GM18907 (cell line): ENCODE data around the gene KDM3B.
"Not testable (repeated sequence)": the region's sequence is repeated elsewhere in the genome, so short reads cannot be mapped to it uniquely, and the experiment has no call there.

Experiments used
- ATAC-seq: cut with Tn5 transposase; IDR thresholded peaks from one replicate; pipeline ENCODE4 v1.9.1; 2021; ENCODE audit warnings: mild to moderate bottlenecking, moderate library complexity; ENCODE audit not compliant: unreplicated experiment

KDM3B gene, protein sequence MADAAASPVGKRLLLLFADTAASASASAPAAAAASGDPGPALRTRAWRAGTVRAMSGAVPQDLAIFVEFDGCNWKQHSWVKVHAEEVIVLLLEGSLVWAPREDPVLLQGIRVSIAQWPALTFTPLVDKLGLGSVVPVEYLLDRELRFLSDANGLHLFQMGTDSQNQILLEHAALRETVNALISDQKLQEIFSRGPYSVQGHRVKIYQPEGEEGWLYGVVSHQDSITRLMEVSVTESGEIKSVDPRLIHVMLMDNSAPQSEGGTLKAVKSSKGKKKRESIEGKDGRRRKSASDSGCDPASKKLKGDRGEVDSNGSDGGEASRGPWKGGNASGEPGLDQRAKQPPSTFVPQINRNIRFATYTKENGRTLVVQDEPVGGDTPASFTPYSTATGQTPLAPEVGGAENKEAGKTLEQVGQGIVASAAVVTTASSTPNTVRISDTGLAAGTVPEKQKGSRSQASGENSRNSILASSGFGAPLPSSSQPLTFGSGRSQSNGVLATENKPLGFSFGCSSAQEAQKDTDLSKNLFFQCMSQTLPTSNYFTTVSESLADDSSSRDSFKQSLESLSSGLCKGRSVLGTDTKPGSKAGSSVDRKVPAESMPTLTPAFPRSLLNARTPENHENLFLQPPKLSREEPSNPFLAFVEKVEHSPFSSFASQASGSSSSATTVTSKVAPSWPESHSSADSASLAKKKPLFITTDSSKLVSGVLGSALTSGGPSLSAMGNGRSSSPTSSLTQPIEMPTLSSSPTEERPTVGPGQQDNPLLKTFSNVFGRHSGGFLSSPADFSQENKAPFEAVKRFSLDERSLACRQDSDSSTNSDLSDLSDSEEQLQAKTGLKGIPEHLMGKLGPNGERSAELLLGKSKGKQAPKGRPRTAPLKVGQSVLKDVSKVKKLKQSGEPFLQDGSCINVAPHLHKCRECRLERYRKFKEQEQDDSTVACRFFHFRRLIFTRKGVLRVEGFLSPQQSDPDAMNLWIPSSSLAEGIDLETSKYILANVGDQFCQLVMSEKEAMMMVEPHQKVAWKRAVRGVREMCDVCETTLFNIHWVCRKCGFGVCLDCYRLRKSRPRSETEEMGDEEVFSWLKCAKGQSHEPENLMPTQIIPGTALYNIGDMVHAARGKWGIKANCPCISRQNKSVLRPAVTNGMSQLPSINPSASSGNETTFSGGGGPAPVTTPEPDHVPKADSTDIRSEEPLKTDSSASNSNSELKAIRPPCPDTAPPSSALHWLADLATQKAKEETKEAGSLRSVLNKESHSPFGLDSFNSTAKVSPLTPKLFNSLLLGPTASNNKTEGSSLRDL (N-terminal part only)

DNA sequence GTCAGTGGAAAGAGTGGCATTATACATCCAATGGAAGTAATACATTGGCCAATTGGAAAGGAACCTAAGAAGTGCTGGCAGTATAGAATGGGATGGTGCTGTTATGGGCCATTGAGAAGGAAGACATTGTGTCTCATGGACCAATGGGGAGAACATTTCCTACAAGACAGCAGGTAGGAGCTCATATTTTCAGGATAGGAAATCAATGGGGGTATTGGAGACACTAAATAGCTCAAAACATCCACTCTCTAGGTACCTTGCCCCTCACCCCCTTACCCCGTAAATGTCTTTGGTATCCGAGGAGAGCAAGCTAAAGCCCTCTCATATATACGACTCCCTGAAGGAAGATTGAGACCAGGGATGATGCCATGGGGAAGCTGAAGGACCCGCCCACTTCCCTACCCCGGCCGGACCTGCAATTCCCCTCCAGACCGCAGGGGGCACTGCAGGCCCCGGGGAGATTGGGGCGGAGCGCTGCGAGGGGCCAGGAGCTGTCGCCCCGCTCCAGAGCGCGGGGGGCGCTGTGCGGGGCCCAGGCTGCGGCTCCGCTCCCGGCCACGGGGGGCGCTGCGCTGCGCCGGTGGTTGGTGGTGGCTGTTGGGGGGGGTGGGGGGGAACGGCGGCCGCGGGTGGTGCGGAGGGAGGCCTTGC lies at the start of gene KDM3B:
KDM3B (plus strand) TSS at position 615 of the 651 bp plus-strand sequence. CDS start 111 bp downstream, outside the sequence.
- ATAC-seq, result peak; percentile 67

DNA sequence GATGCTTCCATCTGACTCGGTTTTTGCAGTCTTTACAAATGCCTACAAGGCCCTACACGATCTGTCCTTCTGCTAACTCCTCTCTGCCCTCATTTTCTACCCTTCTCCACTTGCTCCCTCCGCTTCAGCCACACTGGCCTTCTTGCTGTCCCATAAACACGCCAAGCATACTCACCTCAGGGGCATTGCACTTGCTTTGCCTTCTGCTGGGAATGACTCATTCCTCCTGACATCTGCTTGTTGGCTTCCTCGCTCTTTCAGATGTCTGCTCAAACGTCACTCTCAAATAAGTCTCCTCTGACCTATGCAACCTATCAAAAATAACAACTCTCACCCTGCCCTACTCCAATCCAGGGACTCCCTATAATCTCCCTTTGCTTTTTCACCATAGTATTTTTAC lies 49.1 kb upstream of the KDM3B start:
- ATAC-seq, result no peak

DNA sequence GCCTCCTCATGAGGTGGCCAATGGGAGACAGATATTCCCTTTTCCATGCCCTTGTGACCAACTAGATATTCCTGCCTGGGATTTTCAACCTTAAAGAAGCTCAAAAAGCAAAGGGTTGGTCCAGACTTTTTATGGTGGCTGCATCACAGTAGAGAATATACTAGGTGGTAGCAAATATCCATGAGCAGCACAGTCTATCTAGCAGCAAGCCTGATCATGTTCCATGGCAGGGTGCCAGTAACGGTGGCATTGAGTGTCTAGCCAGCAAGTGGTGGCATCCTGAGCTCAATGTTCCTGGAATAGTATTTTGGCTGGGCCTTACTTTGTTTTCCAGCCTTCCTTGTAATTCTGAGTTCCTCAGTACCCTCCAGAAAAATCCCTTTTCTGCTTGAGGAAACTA lies 46.7 kb upstream of the KDM3B start:
- no peak for ATAC-seq

DNA sequence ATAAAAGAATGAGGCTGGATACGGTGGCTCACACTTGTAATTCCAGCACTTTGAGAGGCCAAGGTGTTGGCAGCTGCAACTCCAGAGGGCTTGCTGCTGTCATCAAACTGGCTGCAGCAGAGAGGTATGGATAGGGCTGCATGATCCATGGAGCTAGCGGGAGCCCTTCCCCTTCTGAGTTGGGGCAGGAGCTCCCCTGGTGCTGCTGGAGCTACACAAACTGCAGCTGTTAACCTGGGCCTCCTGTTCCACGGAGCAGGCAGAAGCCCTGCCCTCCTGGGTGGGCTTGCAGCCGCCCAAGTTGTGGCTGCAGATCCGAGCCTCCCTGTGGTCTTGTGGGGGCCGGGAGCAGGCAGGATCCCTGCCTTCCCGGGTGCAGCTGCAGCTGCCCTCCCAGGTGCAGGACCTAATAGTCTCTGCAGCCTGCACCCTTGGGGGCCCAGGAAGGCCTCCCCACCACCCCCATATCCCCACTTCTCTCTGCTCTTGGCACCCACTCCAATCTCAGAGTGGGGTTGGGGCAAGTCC lies 36.7 kb upstream of the KDM3B start:
- ATAC-seq, result no peak

DNA sequence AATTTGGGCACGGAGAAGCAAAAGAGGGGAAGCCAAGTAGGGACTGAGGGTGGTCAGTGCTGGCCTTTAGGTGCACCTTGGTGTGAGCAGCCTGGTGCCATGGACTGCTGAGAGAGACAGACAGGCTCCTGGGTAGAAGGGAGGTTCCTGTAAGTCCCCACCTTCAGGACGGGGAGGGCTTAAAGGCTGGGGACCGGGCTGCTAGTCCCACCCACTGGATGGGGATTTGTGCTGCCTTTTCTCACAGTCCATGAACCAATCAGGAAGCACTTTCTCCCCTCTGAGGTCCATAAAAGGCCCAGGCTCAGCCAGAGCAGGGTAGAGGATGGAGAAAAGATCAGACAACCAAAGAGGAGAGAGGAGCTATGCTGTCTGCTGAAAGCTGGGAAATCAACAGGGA lies 36.1 kb upstream of the KDM3B start:
- no peak for ATAC-seq

DNA sequence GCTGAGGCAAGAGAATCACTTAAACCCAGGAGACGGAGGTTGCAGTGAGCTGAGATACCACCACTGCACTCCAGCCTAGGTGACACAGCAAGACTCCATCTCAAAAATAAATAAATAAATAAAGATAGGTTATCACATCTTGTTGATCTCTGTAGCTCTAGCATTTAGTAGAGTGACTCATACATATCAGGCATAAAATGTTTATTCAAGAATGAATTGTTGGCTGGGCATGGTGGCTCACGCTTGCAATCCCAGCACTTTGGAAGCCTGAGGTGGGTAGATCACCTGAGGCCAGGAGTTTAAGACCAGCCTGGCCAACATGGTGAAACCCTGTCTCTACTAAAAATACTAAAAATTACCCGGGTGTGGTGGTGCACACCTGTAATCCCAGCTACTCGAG lies 34.3 kb upstream of the KDM3B start:
- not testable (repeated sequence) for ATAC-seq

DNA sequence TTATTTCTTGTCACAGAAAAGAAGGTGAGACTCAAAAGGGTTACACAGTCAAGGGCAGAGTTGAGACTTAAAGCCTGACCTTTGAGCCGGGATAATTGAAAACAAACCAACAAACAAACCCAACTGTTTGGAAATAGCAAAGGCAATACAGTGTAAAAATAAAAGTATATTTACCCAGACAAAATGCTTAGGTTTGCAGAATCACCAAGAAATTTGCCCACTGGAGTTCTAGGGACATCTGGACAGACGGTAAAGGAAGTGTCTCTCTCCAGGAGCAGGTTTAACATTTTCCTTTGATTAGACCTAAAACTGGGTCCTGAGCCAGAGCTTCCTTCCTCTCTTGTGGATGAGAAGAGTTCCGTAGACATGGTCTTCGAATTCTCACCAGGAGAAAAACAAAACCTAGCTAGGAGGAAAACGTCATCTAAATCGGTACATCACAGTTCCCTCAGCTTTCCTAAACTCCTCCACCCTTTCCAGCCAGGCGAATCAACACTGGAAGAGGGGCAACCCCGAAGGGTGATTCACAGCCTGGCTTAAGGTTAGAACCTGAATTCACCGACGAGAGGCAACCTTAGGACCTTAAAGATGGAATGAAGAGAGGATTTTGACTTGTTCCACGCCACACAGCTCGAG lies 21.6 kb upstream of the KDM3B start:
- no peak for ATAC-seq

DNA sequence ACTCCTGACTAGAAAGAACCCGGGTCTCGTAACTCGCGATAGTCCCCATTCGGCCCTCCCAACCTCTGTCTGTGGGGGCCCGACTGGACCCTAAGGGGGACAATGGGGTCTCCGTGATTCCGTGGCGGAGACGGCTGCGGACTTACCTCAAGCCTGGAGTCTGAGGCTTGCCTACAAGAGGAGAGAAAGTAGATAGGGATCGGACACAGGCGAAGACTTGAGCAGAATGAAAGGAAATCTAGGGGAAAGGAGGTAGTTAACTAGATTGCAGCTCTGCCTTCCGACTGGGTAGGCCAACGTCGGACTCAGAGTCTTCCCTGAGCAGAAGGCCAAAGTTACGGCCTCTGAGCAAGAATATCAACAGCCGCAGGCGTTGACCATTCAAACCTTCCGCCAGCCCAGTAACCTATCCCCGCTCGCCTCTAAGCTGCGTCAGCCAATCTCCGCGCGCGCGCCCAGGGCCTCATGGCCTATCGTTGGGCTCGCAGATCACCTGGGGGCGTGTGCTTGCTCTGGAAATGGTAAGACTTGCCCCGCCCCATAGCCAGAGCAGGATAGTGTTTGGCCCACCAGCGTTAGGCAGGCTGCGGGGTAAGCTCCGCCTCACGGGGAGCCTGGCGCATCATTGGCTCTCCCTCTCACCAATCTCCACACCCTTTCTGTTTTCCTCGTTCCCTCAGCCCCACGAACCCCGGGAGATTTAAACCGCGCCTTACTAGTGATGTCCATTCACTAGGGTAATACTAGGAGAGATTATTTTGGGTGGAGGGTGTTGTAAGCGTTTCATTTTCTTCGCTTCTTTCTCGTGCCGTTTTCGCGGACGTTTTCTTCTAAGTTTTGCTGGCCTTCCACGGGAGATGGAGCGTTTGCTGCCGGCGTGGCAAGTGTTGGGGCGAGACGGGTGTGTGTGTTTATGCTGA lies 20.8 kb upstream of the KDM3B start, which contains the start of gene CDC25C:
CDC25C (minus strand) TSS at position 356 of the 920 bp plus-strand sequence. CDS start 624 bp downstream, outside the sequence.
- ATAC-seq, result peak; percentile 98

DNA sequence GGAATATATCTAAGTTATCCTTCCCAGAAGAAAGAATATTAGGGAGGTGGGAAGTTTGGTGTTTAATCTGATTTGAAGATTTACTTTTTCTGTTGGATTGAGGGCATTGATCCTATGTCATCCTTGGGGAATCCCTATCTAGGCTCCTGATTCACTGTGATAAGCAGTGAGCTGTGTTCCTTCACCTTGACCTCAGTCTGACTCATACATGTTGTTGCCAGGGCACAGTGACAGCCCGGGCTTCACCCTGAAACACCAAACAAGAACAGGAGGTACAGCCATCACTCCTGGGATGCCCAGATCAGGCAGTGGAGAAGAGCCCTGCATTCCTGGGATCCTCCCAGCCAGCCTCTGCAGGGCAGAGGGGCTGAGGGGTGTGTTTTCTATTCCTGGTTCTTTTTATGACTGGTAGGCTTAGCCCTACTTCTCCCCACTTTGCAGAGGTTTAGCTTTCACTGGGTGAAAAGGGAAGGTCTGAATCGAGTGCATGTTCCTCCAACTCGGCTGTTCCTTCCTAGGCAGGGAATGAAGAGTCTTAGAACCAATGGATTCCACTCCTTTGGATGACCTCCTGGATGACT lies 17.5 kb upstream of the KDM3B start:
- ATAC-seq, result no peak

DNA sequence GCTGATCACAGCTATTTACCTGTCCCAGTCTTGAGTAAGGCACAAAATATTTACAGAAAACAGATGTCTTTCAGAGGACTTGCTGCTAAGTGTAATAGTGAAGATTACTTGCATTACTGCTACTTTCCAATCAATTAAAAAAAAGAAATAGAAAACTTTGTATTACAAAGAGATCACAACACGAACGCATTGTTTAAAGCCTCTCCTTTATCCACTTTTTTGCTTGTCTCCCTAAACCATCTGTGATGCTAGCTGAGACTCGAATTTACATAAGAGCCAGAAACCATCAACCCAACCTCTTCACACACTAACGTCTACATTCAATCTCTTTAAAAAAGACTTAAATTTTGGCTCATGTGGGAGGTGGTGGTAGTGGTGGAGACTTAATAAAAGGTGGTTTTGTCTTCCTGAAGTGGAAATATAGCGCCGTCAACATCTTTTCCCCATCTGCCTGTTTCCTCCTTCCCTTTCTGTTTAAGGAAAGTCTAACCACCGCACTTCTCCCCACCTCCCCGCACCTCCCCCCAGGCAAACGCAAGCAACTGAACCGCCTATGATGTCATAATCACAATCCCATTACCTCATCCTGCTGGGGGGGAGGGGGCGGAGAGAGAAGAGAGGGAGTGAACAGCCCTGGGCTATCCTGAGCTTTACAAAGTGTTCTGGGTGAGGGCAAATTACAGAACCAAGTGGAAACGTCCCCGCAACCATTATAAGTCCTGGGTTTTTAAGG lies 15.4 kb upstream of the KDM3B start:
- ATAC-seq, result peak; percentile 15

DNA sequence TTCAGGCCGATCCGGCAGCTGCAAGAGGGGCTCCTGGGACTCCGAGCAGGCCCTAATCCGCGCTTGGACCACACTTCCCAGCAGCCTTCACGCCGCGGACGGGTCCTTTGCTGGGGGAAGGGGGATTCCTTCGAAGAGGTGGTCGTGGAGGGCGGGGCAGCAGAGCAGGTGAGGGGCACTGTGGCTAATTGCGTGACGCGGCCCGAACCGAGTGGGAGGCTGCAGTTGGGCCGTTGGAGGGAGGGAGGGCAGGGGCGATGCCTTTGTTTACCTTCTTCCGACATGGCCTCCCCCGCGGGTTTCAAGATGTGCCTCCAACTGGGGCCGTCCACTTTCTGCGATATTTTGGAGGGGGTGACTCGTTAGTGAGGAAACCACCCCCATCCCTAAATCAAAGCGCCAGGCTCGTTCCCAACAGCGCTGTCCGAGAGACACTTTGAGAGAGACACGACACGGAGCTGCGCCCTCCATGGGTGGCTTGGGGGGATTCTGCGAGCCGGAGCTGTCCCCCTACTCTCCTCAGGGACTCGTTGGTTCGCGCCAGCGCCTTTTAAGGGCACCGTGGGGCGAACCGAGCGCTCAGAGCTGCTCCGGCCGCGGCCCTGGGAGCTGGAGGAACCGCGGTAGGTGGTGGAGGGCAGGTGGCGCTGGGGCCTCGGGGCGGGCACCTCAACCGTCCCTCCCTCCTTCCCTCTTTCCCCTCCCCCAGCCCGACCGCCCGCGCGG lies 14.6 kb upstream of the KDM3B start, which contains the start of gene FAM53C:
FAM53C (plus strand) TSS at position 582 of the 726 bp plus-strand sequence. CDS start 3,070 bp downstream, outside the sequence.
- peak; percentile 86 for ATAC-seq

DNA sequence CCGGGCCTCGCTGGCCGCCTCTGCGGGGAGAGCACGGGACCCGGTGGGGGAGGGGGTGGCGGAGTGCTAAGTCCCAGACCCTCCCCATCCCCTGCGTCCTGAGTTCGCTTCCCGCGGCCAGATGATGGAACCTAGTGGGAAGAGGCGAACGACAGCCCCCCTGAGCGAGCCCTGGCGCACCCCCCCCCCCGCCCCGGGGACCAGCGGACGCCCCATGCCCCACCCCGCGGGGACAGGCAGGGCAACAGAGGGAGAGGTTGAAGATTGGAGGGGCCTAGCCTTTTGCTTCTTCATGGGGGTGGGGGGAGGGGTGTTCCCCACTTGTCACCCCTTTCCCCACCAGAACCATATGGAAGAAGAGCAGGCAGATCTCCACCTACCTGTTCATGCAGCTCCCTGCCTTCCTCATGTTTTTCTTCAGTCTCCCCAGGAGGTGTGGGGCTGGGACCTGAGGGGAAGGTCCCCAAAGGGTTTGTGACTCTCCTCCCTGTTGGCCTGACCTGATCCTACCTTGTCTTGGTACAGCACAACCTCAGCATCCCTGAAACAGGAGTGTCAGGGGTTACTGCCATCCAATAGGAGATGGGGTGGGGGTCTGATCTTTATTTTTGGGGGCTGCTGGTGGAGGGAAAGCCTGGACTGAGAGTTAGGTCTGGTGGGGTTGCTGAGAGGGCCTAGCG lies 13.9 kb upstream of the KDM3B start:
- ATAC-seq, result no peak

DNA sequence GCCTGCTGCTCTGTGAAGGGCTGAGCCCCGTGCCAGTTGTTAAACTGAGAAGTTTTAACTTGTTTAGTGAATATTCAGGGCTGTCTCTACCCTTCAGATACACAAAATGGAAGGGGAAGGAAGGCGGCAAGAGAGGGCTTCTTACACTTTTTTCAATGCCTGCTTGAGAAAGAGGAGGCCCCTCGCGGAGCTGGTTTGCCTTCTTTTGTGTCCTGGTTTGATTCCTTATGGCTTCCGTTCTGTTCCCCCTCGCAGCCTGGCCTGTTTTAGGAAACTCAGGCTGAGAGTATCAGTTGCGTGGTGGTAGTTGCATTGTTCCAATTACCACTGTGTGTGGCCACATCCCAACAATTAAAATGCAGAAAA lies 13.4 kb upstream of the KDM3B start:
- ATAC-seq, result no peak

DNA sequence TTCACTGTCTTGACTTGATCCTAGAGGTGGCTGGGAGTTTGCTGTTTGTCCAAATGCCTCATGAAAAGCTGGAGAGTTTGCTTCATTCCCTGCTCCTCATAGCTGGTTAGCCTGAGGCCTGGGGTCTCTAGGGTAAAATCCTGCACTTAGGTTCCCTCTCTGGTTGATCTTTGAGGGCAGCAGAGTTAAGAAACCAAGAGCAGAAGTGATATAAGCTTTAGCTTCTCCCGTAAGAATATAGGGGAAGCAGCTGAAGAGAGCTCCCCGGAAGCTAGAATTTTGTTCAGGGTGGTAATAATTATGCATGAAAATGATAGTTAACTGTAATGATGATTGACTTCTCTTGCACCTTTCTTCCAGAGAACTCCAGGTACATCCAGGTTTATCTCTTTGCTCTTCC lies 13.0 kb upstream of the KDM3B start:
- no peak for ATAC-seq

DNA sequence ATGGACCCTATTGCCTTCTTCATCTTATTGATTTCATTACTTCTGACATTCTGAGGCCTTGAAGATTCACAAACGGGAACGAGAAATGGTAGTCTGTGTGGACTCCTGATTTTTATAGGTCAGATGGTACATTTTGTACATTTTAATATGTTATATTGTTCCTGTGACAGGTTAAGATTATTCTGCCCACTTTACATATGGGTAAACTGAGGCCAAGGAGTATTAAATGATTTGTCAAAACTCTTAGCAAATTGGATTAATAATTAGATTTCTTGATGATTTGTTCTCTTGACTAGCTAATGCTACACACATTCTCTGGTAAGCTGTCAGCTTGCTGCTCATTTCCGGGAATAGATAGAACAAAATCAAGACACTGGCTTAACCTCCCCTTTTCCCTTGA lies 12.5 kb upstream of the KDM3B start:
- no peak for ATAC-seq

DNA sequence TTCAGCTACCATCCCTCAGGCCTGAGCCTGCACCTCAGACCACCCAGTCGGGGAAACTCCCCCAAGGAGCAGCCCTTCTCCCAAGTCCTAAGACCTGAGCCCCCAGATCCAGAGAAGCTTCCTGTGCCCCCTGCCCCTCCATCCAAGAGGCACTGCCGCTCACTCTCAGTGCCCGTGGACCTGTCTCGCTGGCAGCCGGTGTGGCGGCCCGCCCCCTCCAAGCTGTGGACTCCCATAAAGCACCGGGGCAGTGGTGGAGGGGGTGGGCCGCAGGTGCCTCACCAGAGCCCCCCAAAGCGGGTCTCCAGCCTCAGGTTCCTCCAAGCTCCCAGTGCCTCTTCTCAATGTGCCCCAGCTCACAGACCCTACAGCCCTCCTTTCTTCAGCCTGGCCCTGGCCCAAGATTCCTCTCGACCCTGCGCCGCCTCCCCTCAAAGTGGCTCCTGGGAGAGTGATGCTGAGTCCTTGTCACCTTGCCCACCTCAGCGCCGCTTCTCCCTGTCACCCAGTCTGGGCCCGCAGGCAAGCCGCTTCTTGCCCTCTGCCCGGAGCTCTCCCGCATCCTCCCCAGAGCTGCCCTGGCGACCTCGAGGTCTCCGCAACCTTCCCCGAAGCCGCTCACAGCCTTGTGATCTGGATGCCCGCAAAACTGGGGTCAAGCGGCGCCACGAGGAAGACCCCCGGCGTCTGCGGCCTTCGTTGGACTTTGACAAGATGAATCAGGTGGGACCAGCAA lies 7.4 kb upstream of the KDM3B start:
- ATAC-seq, result no peak
